Measurements from ENCODE around the gene PKD1. TPM values are rescaled to one million over a fixed set of nuclear protein-coding genes. Genes with fewer than 3 reads are reported as not detected.

Gene PKD1
- total and polyA plus RNA-seq, 2 donors (not counting 1 experiment from before 2014, with no cell fraction given): 100 to 116 TPM

DNA sequence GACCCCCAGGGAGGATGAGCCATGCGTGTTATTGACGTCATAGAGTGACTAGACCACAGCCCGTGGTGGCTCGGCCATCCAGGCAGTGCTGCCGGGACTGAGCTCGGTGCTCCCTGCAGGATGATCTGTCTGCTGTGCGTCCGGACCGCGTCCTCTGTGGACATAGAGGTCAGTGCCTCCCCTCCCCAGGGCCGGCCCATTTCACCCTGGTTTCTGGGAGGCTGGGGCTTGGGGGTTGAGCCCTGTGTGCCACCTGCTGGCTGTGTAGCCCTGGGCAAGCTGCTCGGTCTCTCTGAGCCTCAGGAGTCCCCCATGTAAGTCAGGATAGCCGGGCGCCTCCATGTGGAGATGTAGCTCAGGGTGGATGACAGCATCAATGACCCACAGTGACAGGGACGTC, 79.6 kb downstream of the PKD1 start:
- peaks cover 9% of the 10 kb centered on the region for H3K79me2 ChIP-seq (ENCODE audit: control insufficient read depth, insufficient read depth, low read length)
- TF ChIP-seq, protein P1, sequence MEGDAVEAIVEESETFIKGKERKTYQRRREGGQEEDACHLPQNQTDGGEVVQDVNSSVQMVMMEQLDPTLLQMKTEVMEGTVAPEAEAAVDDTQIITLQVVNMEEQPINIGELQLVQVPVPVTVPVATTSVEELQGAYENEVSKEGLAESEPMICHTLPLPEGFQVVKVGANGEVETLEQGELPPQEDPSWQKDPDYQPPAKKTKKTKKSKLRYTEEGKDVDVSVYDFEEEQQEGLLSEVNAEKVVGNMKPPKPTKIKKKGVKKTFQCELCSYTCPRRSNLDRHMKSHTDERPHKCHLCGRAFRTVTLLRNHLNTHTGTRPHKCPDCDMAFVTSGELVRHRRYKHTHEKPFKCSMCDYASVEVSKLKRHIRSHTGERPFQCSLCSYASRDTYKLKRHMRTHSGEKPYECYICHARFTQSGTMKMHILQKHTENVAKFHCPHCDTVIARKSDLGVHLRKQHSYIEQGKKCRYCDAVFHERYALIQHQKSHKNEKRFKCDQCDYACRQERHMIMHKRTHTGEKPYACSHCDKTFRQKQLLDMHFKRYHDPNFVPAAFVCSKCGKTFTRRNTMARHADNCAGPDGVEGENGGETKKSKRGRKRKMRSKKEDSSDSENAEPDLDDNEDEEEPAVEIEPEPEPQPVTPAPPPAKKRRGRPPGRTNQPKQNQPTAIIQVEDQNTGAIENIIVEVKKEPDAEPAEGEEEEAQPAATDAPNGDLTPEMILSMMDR (IDR thresholded peaks at IDR 0.05): no peak
- no peak for TF ChIP-seq EZH2 (IDR thresholded peaks at IDR 0.05; ENCODE audit: borderline replicate concordance, insufficient read depth, low read depth, low read length, poor library complexity, severe bottlenecking)
- DNase-seq (no peak), ATAC-seq (ENCODE audit: low read depth) (no peak)
- H3K27ac Mint-ChIP-seq: no peak overlapping the region
- no peaks in the 10 kb centered on the region for H3K9me3 ChIP-seq (ENCODE audit: control extremely low read depth in 1 of 3, control insufficient read depth in 2 of 3, insufficient read depth in 1 of 3, low read length in 2 of 3)
- H3K4me3 ChIP-seq (ENCODE audit: control extremely low read depth in 1 of 5, extremely low read depth in 1 of 5, insufficient read depth in 1 of 5, low read depth in 2 of 5, low read length in 4 of 5): no peak overlapping the region
- H3K4me1 Mint-ChIP-seq: no peaks in the 10 kb centered on the region
- no peaks in the 10 kb centered on the region for H3K4me1 ChIP-seq (ENCODE audit: control insufficient read depth in 2 of 2, insufficient read depth in 2 of 2, low read length in 2 of 2)
- H3K4me3 Mint-ChIP-seq: no peak overlapping the region
- no peak overlapping the region for H3K9ac ChIP-seq (ENCODE audit: low read length)
- ChIA-PET POLR2A (no interaction called here), CTCF (interaction anchor here (1.0 to 1.8 kb wide), 3 partner anchors 8 to 84 kb away, joined by 3 to 8 read pairs (median 4); partner anchors contain the start of genes NTHL1 and TSC2)
- H2AFZ ChIP-seq (ENCODE audit: insufficient read depth, low read depth, low read length, poor library complexity, severe bottlenecking): no peak overlapping the region
- no peaks in the 10 kb centered on the region for H3K27me3 Mint-ChIP-seq
- H3K4me2 ChIP-seq (replicated peaks; ENCODE audit: low read depth, low read length, poor library complexity, severe bottlenecking): no peak overlapping the region
- H4K20me1 ChIP-seq (ENCODE audit: control insufficient read depth, insufficient read depth, low read length, poor library complexity, severe bottlenecking): no peaks in the 10 kb centered on the region
- WGBS (ENCODE audit: insufficient coverage): 87% methylated on average over 14 of the region's 15 CpGs
- H3K27ac ChIP-seq (ENCODE audit: low read length in 2 of 2): no peak overlapping the region
- H3K36me3 ChIP-seq (replicated peaks in 1 of 2; ENCODE audit: control extremely low read depth in 1 of 2, control insufficient read depth in 1 of 2, extremely low read depth in 1 of 2, insufficient read depth in 2 of 2, low read length in 1 of 2): peaks cover 0 to 51% of the 10 kb centered on the region in 2 experiments
- intact Hi-C loops (cut with micrococcal nuclease): no loop called here
- H3K27me3 ChIP-seq (replicated peaks in 1 of 4; ENCODE audit: control extremely low read depth in 1 of 4, control insufficient read depth in 3 of 4, insufficient read depth in 4 of 4, low read length in 3 of 4): no peaks in the 10 kb centered on the region
- H3K9me3 Mint-ChIP-seq (ENCODE audit: insufficient read depth): no peaks in the 10 kb centered on the region

DNA sequence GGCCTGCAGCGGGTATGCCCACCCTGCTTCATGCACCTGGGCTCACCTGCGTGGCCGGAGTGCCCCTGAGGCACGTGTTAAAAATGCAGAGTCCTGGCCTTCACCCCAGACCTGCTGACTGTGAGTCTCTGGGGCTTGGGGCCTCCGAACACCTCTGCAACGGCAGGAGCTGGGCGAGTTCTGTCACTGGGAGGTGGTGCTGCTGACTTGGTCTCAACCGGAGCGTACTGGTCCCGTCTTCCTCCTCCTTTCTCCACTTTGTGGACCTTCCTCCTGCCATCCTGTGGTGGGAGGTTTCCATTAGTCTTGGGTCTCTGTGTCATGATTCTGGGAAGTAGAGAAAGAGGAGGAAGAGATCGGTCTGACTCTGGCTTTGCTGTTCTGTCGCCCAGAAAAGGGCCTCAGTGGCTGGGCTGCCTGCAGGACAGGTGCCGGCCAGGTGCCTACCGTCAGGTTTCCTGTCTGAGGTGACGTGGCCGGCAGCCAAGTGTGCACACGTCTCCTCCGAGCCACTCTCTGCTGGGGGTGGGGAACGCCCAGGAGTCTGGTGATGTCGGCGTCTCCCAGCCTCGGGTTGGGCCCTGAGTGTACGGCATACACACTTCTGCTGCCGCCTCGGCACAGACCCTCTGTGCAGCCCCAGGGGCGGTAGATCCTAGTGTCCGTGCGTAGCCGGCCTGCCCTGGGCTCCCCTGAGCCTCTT, 81.0 kb downstream of the PKD1 start:
- WGBS (ENCODE audit: insufficient coverage): 91% methylated on average over 24 of the region's 29 CpGs
- H3K4me3 ChIP-seq (ENCODE audit: control extremely low read depth in 1 of 5, extremely low read depth in 1 of 5, insufficient read depth in 1 of 5, low read depth in 2 of 5, low read length in 4 of 5): no peak overlapping the region
- no peaks in the 10 kb centered on the region for H4K20me1 ChIP-seq (ENCODE audit: control insufficient read depth, insufficient read depth, low read length, poor library complexity, severe bottlenecking)
- H3K27me3 ChIP-seq (replicated peaks in 1 of 4; ENCODE audit: control extremely low read depth in 1 of 4, control insufficient read depth in 3 of 4, insufficient read depth in 4 of 4, low read length in 3 of 4): no peaks in the 10 kb centered on the region
- Mint-ChIP-seq H3K27ac (no peak overlapping the region), H3K4me1 (no peaks in the 10 kb centered on the region), H3K9me3 (ENCODE audit: insufficient read depth) (no peaks in the 10 kb centered on the region), H3K27me3 (no peaks in the 10 kb centered on the region), H3K4me3 (no peak overlapping the region)
- DNase-seq (no peak), ATAC-seq (ENCODE audit: low read depth) (no peak)
- no peak overlapping the region for H3K4me2 ChIP-seq (replicated peaks; ENCODE audit: low read depth, low read length, poor library complexity, severe bottlenecking)
- no peaks in the 10 kb centered on the region for H3K4me1 ChIP-seq (ENCODE audit: control insufficient read depth in 2 of 2, insufficient read depth in 2 of 2, low read length in 2 of 2)
- no peaks in the 10 kb centered on the region for H3K9me3 ChIP-seq (ENCODE audit: control extremely low read depth in 1 of 3, control insufficient read depth in 2 of 3, insufficient read depth in 1 of 3, low read length in 2 of 3)
- ChIA-PET POLR2A (no interaction called here), CTCF (no interaction called here)
- H3K79me2 ChIP-seq (ENCODE audit: control insufficient read depth, insufficient read depth, low read length): peaks cover 22% of the 10 kb centered on the region
- peaks cover 0 to 54% of the 10 kb centered on the region in 2 experiments for H3K36me3 ChIP-seq (replicated peaks in 1 of 2; ENCODE audit: control extremely low read depth in 1 of 2, control insufficient read depth in 1 of 2, extremely low read depth in 1 of 2, insufficient read depth in 2 of 2, low read length in 1 of 2)
- no peak overlapping the region for H3K27ac ChIP-seq (ENCODE audit: low read length in 2 of 2)
- intact Hi-C loops (cut with micrococcal nuclease): no loop called here
- TF ChIP-seq, protein P1 (IDR thresholded peaks at IDR 0.05): no peak
- TF ChIP-seq EZH2 (IDR thresholded peaks at IDR 0.05; ENCODE audit: borderline replicate concordance, insufficient read depth, low read depth, low read length, poor library complexity, severe bottlenecking): no peak
- no peak overlapping the region for H2AFZ ChIP-seq (ENCODE audit: insufficient read depth, low read depth, low read length, poor library complexity, severe bottlenecking)
- H3K9ac ChIP-seq (ENCODE audit: low read length): no peak overlapping the region

All from B cell (primary cell).